ENCODE data around the gene FBXO4.

GRCh38 chr5:41885286-41885685 lies 39.8 kb upstream of the FBXO4 start:
- TF ChIP-seq CTCF (IDR thresholded peaks at IDR 0.05) (no peak), POLR2A (IDR thresholded peaks at IDR 0.05) (no peak)
